Neuronal stem cell (in vitro differentiated cells): Measurements from ENCODE around the gene DCAF4.

ENCODE experiments used
- DNase-seq: peaks from one replicate; pipeline ENCODE4 v3.0.0-alpha.2; 2013; ENCODE audit warnings: low spot score
- H2AFZ ChIP-seq: one replicate; pipeline ENCODE4 v1.6.1; 2013; ENCODE audit warnings: mild to moderate bottlenecking, low read length, inconsistent platforms
- H2AK5ac ChIP-seq: 2 replicates; pipeline ENCODE4 v1.6.1; 2013; ENCODE audit warnings: low read depth, mild to moderate bottlenecking, inconsistent platforms, low read length, moderate library complexity, mixed read lengths
- H2BK120ac ChIP-seq: 2 replicates; pipeline ENCODE4 v1.6.1; 2013; ENCODE audit warnings: low read depth, mild to moderate bottlenecking, inconsistent platforms, low read length, moderate library complexity, mixed read lengths
- H2BK12ac ChIP-seq: one replicate; pipeline ENCODE4 v1.6.1; 2013; ENCODE audit warnings: low read length, inconsistent platforms
- H2BK15ac ChIP-seq: 2 replicates; pipeline ENCODE4 v1.6.1; 2013; ENCODE audit warnings: mild to moderate bottlenecking, low read length, inconsistent platforms, mixed read lengths
- H2BK5ac ChIP-seq: one replicate; pipeline ENCODE4 v1.6.1; 2013; ENCODE audit warnings: inconsistent platforms, mild to moderate bottlenecking, low read length, moderate library complexity
- H3K14ac ChIP-seq: one replicate; pipeline ENCODE4 v1.6.1; 2013; ENCODE audit warnings: low read length, inconsistent platforms
- H3K18ac ChIP-seq: 2 replicates; pipeline ENCODE4 v1.6.1; 2013; ENCODE audit warnings: low read length, inconsistent platforms
- H3K23ac ChIP-seq: 2 replicates; pipeline ENCODE4 v1.6.1; 2013; ENCODE audit warnings: low read depth, mild to moderate bottlenecking, mixed read lengths, low read length, inconsistent platforms; ENCODE audit not compliant: poor library complexity
- H3K27ac ChIP-seq: replicated peaks from 3 replicates; pipeline ENCODE4 v1.5.1; 2013; ENCODE audit warnings: low read length, inconsistent platforms
- H3K27me3 ChIP-seq, 3 experiments: 2 replicates each; pipeline ENCODE4 v1.6.1; 2013; ENCODE audit warnings: low read length in 3 of 3, mild to moderate bottlenecking in 2 of 3, inconsistent platforms in 1 of 3, low read depth in 1 of 3, mixed read lengths in 1 of 3, moderate library complexity in 1 of 3; ENCODE audit not compliant: control insufficient read depth in 3 of 3, insufficient read depth in 3 of 3
- H3K36me3 ChIP-seq, 2 donors: replicated peaks in 1 of 2; 2 replicates each; pipeline ENCODE4 v1.6.1; 2013; ENCODE audit warnings: low read length in 2 of 2; ENCODE audit not compliant: control insufficient read depth in 2 of 2, insufficient read depth in 2 of 2
- H3K4ac ChIP-seq: 2 replicates; pipeline ENCODE4 v1.6.1; 2013; ENCODE audit warnings: inconsistent platforms, mild to moderate bottlenecking, low read length, moderate library complexity
- H3K4me1 ChIP-seq, 2 donors: 1 replicate in 1 of 2; 2 replicates in 1 of 2; pipeline ENCODE4 v1.6.1; 2013; ENCODE audit warnings: low read length in 2 of 2, low read depth in 1 of 2; ENCODE audit not compliant: control insufficient read depth in 2 of 2, insufficient read depth in 1 of 2
- H3K4me2 ChIP-seq: one replicate; pipeline ENCODE4 v1.6.1; 2013; ENCODE audit warnings: mild to moderate bottlenecking, low read length, inconsistent platforms; ENCODE audit not compliant: insufficient read depth, poor library complexity, severe bottlenecking
- H3K4me3 ChIP-seq, 2 donors: 2 replicates each; pipeline ENCODE4 v1.5.1; 2013; ENCODE audit warnings: low read length in 2 of 2, mild to moderate bottlenecking in 2 of 2, inconsistent platforms in 1 of 2, moderate library complexity in 1 of 2
- H3K79me1 ChIP-seq: one replicate; pipeline ENCODE4 v1.6.1; 2013; ENCODE audit warnings: low read depth, mild to moderate bottlenecking, inconsistent platforms, low read length, moderate library complexity
- H3K9ac ChIP-seq: one replicate; pipeline ENCODE4 v1.6.1; 2013; ENCODE audit warnings: mild to moderate bottlenecking, low read depth, low read length, inconsistent platforms; ENCODE audit not compliant: poor library complexity
- H3K9me3 ChIP-seq, 2 donors: replicated peaks in 1 of 2; 2 replicates each; pipeline versions ENCODE3 to v1.6.1; 2013; ENCODE audit warnings: low read length in 2 of 2, mild to moderate bottlenecking in 2 of 2, inconsistent platforms in 1 of 2, low read depth in 1 of 2, mixed read lengths in 1 of 2, moderate library complexity in 1 of 2; ENCODE audit not compliant: control insufficient read depth in 2 of 2, insufficient read depth in 1 of 2
- H4K8ac ChIP-seq: one replicate; pipeline ENCODE4 v1.6.1; 2013; ENCODE audit warnings: low read depth, mild to moderate bottlenecking, inconsistent platforms, low read length, moderate library complexity
- H4K91ac ChIP-seq: one replicate; pipeline ENCODE4 v1.6.1; 2013; ENCODE audit warnings: low read length, low read depth, mild to moderate bottlenecking, inconsistent platforms; ENCODE audit not compliant: poor library complexity
- WGBS, 2 donors: extraction: QIAGEN DNeasy Blood & Tissue Kit; methylation state at CpG; one replicate each; pipeline ENCODE4 v1.1.7; 2013; ENCODE audit warnings: missing lambda C conversion rate in 2 of 2, mixed read lengths in 1 of 2; ENCODE audit not compliant: insufficient read length in 2 of 2, insufficient replicate concordance in 1 of 2; ENCODE audit errors: extremely low coverage in 2 of 2; 5-methylcytosine and 5-hydroxymethylcytosine counted together

Gene DCAF4

DNA sequence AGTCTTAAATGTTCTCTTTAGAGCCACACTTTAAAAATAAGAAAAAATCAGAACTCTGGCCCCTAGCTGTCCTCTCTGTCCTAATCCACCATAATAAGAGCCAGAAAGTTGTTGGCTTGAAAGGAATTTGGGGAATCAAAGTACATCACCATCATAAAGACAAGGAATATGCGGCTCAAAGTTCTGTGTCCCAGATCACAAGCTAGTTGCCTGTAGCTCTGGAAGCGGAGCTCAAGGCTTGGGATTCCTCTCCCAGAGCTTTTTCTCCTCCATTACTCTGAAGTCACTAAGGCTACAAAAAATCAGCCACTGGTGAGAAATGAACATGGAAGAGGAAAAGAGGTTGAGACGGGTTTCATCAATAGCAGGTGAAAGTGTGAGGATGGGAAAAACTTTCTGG is 38.8 kb upstream of the DCAF4 start:
- Histone ChIP-seq H3K4me2 (no peak overlapping the region), H2AFZ (no peak overlapping the region), H3K9me3 (no peaks in the 10 kb centered on the region), H3K9ac (no peak overlapping the region), H3K4me3 (no peak overlapping the region), H2BK12ac (no peak overlapping the region), H3K4ac (no peak overlapping the region), H3K79me1 (no peaks in the 10 kb centered on the region), H3K27ac (no peak overlapping the region), H3K23ac (no peak overlapping the region), H2AK5ac (no peak overlapping the region), H4K91ac (no peak overlapping the region), H4K8ac (no peak overlapping the region), H3K27me3 (peaks cover 4 to 62% (median 21%) of the 10 kb centered on the region in 3 experiments), H2BK120ac (no peak overlapping the region), H3K14ac (no peak overlapping the region), H3K18ac (no peak overlapping the region), H2BK5ac (no peak overlapping the region), H3K36me3 (no peaks in the 10 kb centered on the region), H2BK15ac (no peak overlapping the region), H3K4me1 (peaks cover 20 to 21% of the 10 kb centered on the region in 2 donors)
- DNase-seq = no peak
- no CpG with 5 or more reads among the region's 3 CpGs for WGBS, 2 donors

- no peaks in the 10 kb centered on the region for H3K36me3 ChIP-seq
- H3K4ac ChIP-seq = no peak overlapping the region
- no peaks in the 10 kb centered on the region for H3K9me3 ChIP-seq
- H3K9ac ChIP-seq = no peak overlapping the region
- DNase-seq = no peak
- H3K14ac ChIP-seq = no peak overlapping the region
- WGBS, 2 donors = no CpG with 5 or more reads among the region's 2 CpGs
- no peak overlapping the region for H4K91ac ChIP-seq
- no peak overlapping the region for H2AK5ac ChIP-seq
- no peak overlapping the region for H2BK120ac ChIP-seq
- H3K23ac ChIP-seq = no peak overlapping the region
- peaks cover 22 to 26% of the 10 kb centered on the region in 2 donors for H3K4me1 ChIP-seq
- no peak overlapping the region for H3K4me3 ChIP-seq
- peaks cover 6 to 68% (median 28%) of the 10 kb centered on the region in 3 experiments for H3K27me3 ChIP-seq
- H3K18ac ChIP-seq = no peak overlapping the region
- H2BK12ac ChIP-seq = no peak overlapping the region
- H2AFZ ChIP-seq = no peak overlapping the region
- H4K8ac ChIP-seq = no peak overlapping the region
- no peak overlapping the region for H2BK15ac ChIP-seq
- no peaks in the 10 kb centered on the region for H3K79me1 ChIP-seq
- no peak overlapping the region for H3K4me2 ChIP-seq
- no peak overlapping the region for H3K27ac ChIP-seq
- H2BK5ac ChIP-seq = no peak overlapping the region
These were observed 38.1 kb upstream of the DCAF4 start for GRCh38 chr14:72888192-72888591.

GRCh38 chr14:72888636-72889201 is 37.5 kb upstream of the DCAF4 start:
- no peak overlapping the region for H4K8ac ChIP-seq
- no peak overlapping the region for H2BK12ac ChIP-seq
- peaks cover 6 to 69% (median 31%) of the 10 kb centered on the region in 3 experiments for H3K27me3 ChIP-seq
- no peak overlapping the region for H3K18ac ChIP-seq
- no peak overlapping the region for H3K14ac ChIP-seq
- H3K4ac ChIP-seq = no peak overlapping the region
- peaks cover 22 to 26% of the 10 kb centered on the region in 2 donors for H3K4me1 ChIP-seq
- H3K4me2 ChIP-seq = no peak overlapping the region
- no peak for DNase-seq
- H2AK5ac ChIP-seq = no peak overlapping the region
- H2BK120ac ChIP-seq = no peak overlapping the region
- H2BK5ac ChIP-seq = no peak overlapping the region
- no CpG with 5 or more reads among the region's 2 CpGs for WGBS, 2 donors
- H2BK15ac ChIP-seq = no peak overlapping the region
- no peak overlapping the region for H4K91ac ChIP-seq
- no peaks in the 10 kb centered on the region for H3K79me1 ChIP-seq
- H3K9ac ChIP-seq = no peak overlapping the region
- H3K36me3 ChIP-seq = no peaks in the 10 kb centered on the region
- no peak overlapping the region for H2AFZ ChIP-seq
- H3K27ac ChIP-seq = no peak overlapping the region
- no peak overlapping the region for H3K23ac ChIP-seq
- H3K9me3 ChIP-seq = no peaks in the 10 kb centered on the region
- H3K4me3 ChIP-seq = no peak overlapping the region

DNA sequence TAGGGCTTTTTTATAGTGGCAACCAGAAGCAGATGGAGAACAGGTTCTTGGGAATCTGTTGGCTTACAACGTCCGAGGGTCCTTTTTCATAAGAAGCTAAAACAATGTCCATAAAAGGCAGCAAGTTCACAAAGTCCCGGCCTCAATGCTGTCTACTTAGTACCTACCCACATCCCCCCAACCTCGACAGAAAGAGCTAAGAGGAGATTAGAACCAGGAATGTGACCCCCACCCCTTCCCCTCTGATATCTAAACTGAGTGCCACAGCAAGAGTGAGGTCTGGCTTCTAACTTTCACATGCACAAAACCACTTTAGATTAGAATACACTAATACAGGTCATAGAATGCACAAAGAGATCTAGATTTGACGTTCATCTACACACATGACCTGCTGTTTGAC is 36.9 kb upstream of the DCAF4 start:
- no peak overlapping the region for H3K23ac ChIP-seq
- H2BK120ac ChIP-seq = no peak overlapping the region
- H3K4me1 ChIP-seq = peaks cover 20 to 26% of the 10 kb centered on the region in 2 donors
- H2BK12ac ChIP-seq = no peak overlapping the region
- no CpG with 5 or more reads among the region's 5 CpGs for WGBS, 2 donors
- no peak overlapping the region for H4K8ac ChIP-seq
- no peak overlapping the region for H3K27ac ChIP-seq
- no peak overlapping the region for H3K4me3 ChIP-seq
- no peak for DNase-seq
- H4K91ac ChIP-seq = no peak overlapping the region
- no peak overlapping the region for H3K4me2 ChIP-seq
- H2BK15ac ChIP-seq = no peak overlapping the region
- H3K4ac ChIP-seq = no peak overlapping the region
- no peak overlapping the region for H2AK5ac ChIP-seq
- no peak overlapping the region for H3K9ac ChIP-seq
- H2BK5ac ChIP-seq = no peak overlapping the region
- H3K36me3 ChIP-seq = no peaks in the 10 kb centered on the region
- peaks cover 6 to 71% (median 34%) of the 10 kb centered on the region in 3 experiments for H3K27me3 ChIP-seq
- H3K79me1 ChIP-seq = no peaks in the 10 kb centered on the region
- H3K18ac ChIP-seq = no peak overlapping the region
- no peak overlapping the region for H2AFZ ChIP-seq
- H3K9me3 ChIP-seq = no peaks in the 10 kb centered on the region
- H3K14ac ChIP-seq = no peak overlapping the region
